ENCODE results near the gene GPX3.

Gene GPX3

DNA sequence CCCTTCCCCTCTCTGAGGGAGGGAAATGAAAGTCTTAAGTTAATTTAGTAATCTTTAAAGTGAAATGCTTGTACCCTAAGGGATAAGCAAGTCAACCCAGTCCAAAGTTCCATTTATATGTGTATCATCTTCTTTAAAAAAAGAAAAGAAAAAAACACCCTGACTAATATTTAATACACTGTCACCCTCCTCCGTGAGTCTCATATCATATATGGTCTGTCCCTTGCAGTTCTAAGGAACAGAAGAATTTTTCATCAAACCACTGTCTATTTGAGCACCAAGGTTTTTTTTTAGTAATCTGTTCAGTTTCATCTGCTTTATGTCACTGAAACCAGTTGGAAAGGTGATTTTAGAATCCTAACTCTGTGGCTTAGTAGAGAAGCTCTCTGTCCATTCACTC is 45.2 kb downstream of the GPX3 start:
- DNase-seq (ENCODE audit: low read depth, low spot score): no peak
- Histone ChIP-seq H3K27me3 (ENCODE audit: insufficient read depth, insufficient read length) (no peaks in the 10 kb centered on the region), H3K4me3 (ENCODE audit: insufficient read length, low read depth) (no peak overlapping the region), H3K9ac (ENCODE audit: insufficient read length, low read depth) (no peak overlapping the region), H3K36me3 (ENCODE audit: insufficient read depth, insufficient read length, low read length) (peaks cover 48% of the 10 kb centered on the region), H3K4me1 (ENCODE audit: insufficient read depth, insufficient read length) (no peaks in the 10 kb centered on the region), H3K9me3 (ENCODE audit: insufficient read depth, low read length) (peaks cover 13% of the 10 kb centered on the region; the same call in 1 of the 2 replicates)
- no peak for TF ChIP-seq SUZ12 (IDR thresholded peaks at IDR 0.05; ENCODE audit: extremely low read depth, insufficient read depth, insufficient read length)
- no peak for TF ChIP-seq ZNF274 (IDR thresholded peaks at IDR 0.05; ENCODE audit: low read depth, low read length)
- TF ChIP-seq YY1 (IDR thresholded peaks at IDR 0.05; ENCODE audit: insufficient read depth, insufficient read length): no peak

- Histone ChIP-seq H3K4me3 (ENCODE audit: insufficient read length, low read depth) (no peak overlapping the region), H3K9ac (ENCODE audit: insufficient read length, low read depth) (no peak overlapping the region), H3K9me3 (ENCODE audit: insufficient read depth, low read length) (peaks cover 13% of the 10 kb centered on the region; the same call in 1 of the 2 replicates), H3K4me1 (ENCODE audit: insufficient read depth, insufficient read length) (no peaks in the 10 kb centered on the region), H3K36me3 (ENCODE audit: insufficient read depth, insufficient read length, low read length) (peaks cover 44% of the 10 kb centered on the region), H3K27me3 (ENCODE audit: insufficient read depth, insufficient read length) (no peaks in the 10 kb centered on the region)
- DNase-seq (ENCODE audit: low read depth, low spot score): no peak
- TF ChIP-seq ZNF274 (IDR thresholded peaks at IDR 0.05; ENCODE audit: low read depth, low read length) (no peak), SUZ12 (IDR thresholded peaks at IDR 0.05; ENCODE audit: extremely low read depth, insufficient read depth, insufficient read length) (no peak), YY1 (IDR thresholded peaks at IDR 0.05; ENCODE audit: insufficient read depth, insufficient read length) (no peak)
Measured at GRCh38 chr5:151066920-151067319, 46.5 kb downstream of the GPX3 start.

DNA sequence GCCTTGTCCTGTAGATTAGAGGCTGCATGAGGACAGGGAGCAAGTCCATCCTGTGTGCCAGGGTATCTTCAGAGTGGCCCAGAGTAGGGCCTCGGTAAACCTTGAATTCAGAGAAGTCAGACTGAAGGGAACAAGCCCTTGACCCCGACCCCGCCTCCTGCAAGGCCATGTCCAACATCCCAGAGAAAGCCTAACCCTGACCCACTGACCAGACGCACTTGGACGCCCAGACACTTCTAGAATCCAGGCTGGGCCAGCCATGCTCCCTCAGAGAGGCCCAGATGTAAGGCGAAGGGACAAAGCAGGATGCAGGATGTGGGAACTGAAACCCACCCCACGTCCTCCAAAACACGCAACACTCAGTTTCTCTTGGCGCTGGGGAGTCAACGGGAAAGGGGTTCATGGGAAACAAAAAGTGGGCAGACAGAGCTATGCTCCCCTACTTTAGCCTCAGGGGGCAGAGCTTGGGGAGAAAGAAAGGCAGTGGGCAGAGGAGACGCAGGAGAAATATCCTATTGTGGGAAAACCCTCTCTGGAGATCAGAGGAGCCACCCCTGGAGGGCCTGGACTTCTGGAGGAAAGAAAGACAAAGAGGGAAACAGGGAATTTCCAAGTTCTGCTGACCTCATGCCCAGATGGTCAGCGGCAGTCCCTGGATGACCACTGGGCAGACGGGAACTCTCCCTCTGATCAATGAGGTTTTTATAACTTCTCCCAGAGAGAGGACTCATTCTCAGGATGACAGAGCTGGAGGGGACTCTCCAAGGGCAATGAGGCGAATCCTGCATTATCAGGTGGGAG is 47.4 kb downstream of the GPX3 start:
- no peak overlapping the region for H3K9ac ChIP-seq (ENCODE audit: insufficient read length, low read depth)

GRCh38 chr5:151068433-151069197 is 48.2 kb downstream of the GPX3 start:
- no peaks in the 10 kb centered on the region for H3K4me1 ChIP-seq (ENCODE audit: insufficient read depth, insufficient read length)
- no peak overlapping the region for H3K9ac ChIP-seq (ENCODE audit: insufficient read length, low read depth)
- H3K36me3 ChIP-seq (ENCODE audit: insufficient read depth, insufficient read length, low read length): peaks cover 33% of the 10 kb centered on the region

More for the DNA sequence above, 47.4 kb downstream of the GPX3 start:
- no peaks in the 10 kb centered on the region for H3K4me1 ChIP-seq (ENCODE audit: insufficient read depth, insufficient read length)
- TF ChIP-seq SUZ12 (IDR thresholded peaks at IDR 0.05; ENCODE audit: extremely low read depth, insufficient read depth, insufficient read length) (no peak), YY1 (IDR thresholded peaks at IDR 0.05; ENCODE audit: insufficient read depth, insufficient read length) (no peak), ZNF274 (IDR thresholded peaks at IDR 0.05; ENCODE audit: low read depth, low read length) (no peak)
- no peak for DNase-seq (ENCODE audit: low read depth, low spot score)
- H3K36me3 ChIP-seq (ENCODE audit: insufficient read depth, insufficient read length, low read length): peaks cover 35% of the 10 kb centered on the region
- H3K9me3 ChIP-seq (ENCODE audit: insufficient read depth, low read length): peaks cover 13% of the 10 kb centered on the region; the same call in 1 of the 2 replicates
- H3K4me3 ChIP-seq (ENCODE audit: insufficient read length, low read depth): no peak overlapping the region
- no peaks in the 10 kb centered on the region for H3K27me3 ChIP-seq (ENCODE audit: insufficient read depth, insufficient read length)

GRCh38 chr5:151070449-151070848 is 50.1 kb downstream of the GPX3 start:
- Histone ChIP-seq H3K9me3 (ENCODE audit: insufficient read depth, low read length) (peaks cover 13% of the 10 kb centered on the region; the same call in 1 of the 2 replicates), H3K4me3 (ENCODE audit: insufficient read length, low read depth) (no peak overlapping the region), H3K27me3 (ENCODE audit: insufficient read depth, insufficient read length) (no peaks in the 10 kb centered on the region), H3K9ac (ENCODE audit: insufficient read length, low read depth) (no peak overlapping the region), H3K4me1 (ENCODE audit: insufficient read depth, insufficient read length) (no peaks in the 10 kb centered on the region), H3K36me3 (ENCODE audit: insufficient read depth, insufficient read length, low read length) (peaks cover 29% of the 10 kb centered on the region)
- TF ChIP-seq SUZ12 (IDR thresholded peaks at IDR 0.05; ENCODE audit: extremely low read depth, insufficient read depth, insufficient read length): no peak
- TF ChIP-seq ZNF274 (IDR thresholded peaks at IDR 0.05; ENCODE audit: low read depth, low read length): no peak
- TF ChIP-seq YY1 (IDR thresholded peaks at IDR 0.05; ENCODE audit: insufficient read depth, insufficient read length): no peak
- no peak for DNase-seq (ENCODE audit: low read depth, low spot score)

More at GRCh38 chr5:151068433-151069197, 48.2 kb downstream of the GPX3 start:
- H3K27me3 ChIP-seq (ENCODE audit: insufficient read depth, insufficient read length): no peaks in the 10 kb centered on the region
- TF ChIP-seq ZNF274 (IDR thresholded peaks at IDR 0.05; ENCODE audit: low read depth, low read length) (no peak), YY1 (IDR thresholded peaks at IDR 0.05; ENCODE audit: insufficient read depth, insufficient read length) (no peak), SUZ12 (IDR thresholded peaks at IDR 0.05; ENCODE audit: extremely low read depth, insufficient read depth, insufficient read length) (no peak)
- no peak overlapping the region for H3K4me3 ChIP-seq (ENCODE audit: insufficient read length, low read depth)
- DNase-seq (ENCODE audit: low read depth, low spot score): no peak
- peaks cover 13% of the 10 kb centered on the region; the same call in 1 of the 2 replicates for H3K9me3 ChIP-seq (ENCODE audit: insufficient read depth, low read length)

- DNase-seq (ENCODE audit: low read depth, low spot score): no peak
- H3K9me3 ChIP-seq (ENCODE audit: insufficient read depth, low read length): peaks cover 13% of the 10 kb centered on the region; the same call in 1 of the 2 replicates
- no peaks in the 10 kb centered on the region for H3K4me1 ChIP-seq (ENCODE audit: insufficient read depth, insufficient read length)
- TF ChIP-seq ZNF274 (IDR thresholded peaks at IDR 0.05; ENCODE audit: low read depth, low read length) (no peak), SUZ12 (IDR thresholded peaks at IDR 0.05; ENCODE audit: extremely low read depth, insufficient read depth, insufficient read length) (no peak), YY1 (IDR thresholded peaks at IDR 0.05; ENCODE audit: insufficient read depth, insufficient read length) (no peak)
- H3K9ac ChIP-seq (ENCODE audit: insufficient read length, low read depth): no peak overlapping the region
- peaks cover 29% of the 10 kb centered on the region for H3K36me3 ChIP-seq (ENCODE audit: insufficient read depth, insufficient read length, low read length)
- no peaks in the 10 kb centered on the region for H3K27me3 ChIP-seq (ENCODE audit: insufficient read depth, insufficient read length)
- H3K4me3 ChIP-seq (ENCODE audit: insufficient read length, low read depth): no peak overlapping the region
Measured at GRCh38 chr5:151071021-151071420, 50.6 kb downstream of the GPX3 start.
